ENCODE results near the gene LTA4H.

LTA4H gene

GRCh38 chr12:96060041-96060440 lies 24.7 kb upstream of the LTA4H start:
- Histone ChIP-seq H3K36me3 (ENCODE audit: control insufficient read depth, insufficient read depth, low read length) (no peaks in the 10 kb centered on the region), H3K79me2 (no peaks in the 10 kb centered on the region), H3K27ac (no peak overlapping the region), H3K4me2 (ENCODE audit: low read length) (no peak overlapping the region), H3K4me3 (ENCODE audit: low read depth, low read length) (no peak overlapping the region), H3K9ac (no peak overlapping the region), H3K9me3 (ENCODE audit: control insufficient read depth, low read length) (no peaks in the 10 kb centered on the region), H3K4me1 (peaks cover 8% of the 10 kb centered on the region), H2AFZ (peak overlapping the region; percentile 45), H3K27me3 (ENCODE audit: control insufficient read depth, insufficient read depth, low read length) (no peaks in the 10 kb centered on the region)
- no peak for TF ChIP-seq CTCF (IDR thresholded peaks at IDR 0.05)

GRCh38 chr12:96057986-96058553 lies 22.7 kb upstream of the LTA4H start:
- no peaks in the 10 kb centered on the region for H3K9me3 ChIP-seq (ENCODE audit: control insufficient read depth, low read length)
- H3K4me1 ChIP-seq: peaks cover 8% of the 10 kb centered on the region
- no peak overlapping the region for H2AFZ ChIP-seq
- no peak overlapping the region for H3K9ac ChIP-seq
- TF ChIP-seq CTCF (IDR thresholded peaks at IDR 0.05): no peak
- no peaks in the 10 kb centered on the region for H3K36me3 ChIP-seq (ENCODE audit: control insufficient read depth, insufficient read depth, low read length)
- no peak overlapping the region for H3K4me2 ChIP-seq (ENCODE audit: low read length)
- H3K27me3 ChIP-seq (ENCODE audit: control insufficient read depth, insufficient read depth, low read length): no peaks in the 10 kb centered on the region
- no peak overlapping the region for H3K27ac ChIP-seq
- no peak overlapping the region for H3K4me3 ChIP-seq (ENCODE audit: low read depth, low read length)
- H3K79me2 ChIP-seq: no peaks in the 10 kb centered on the region

GRCh38 chr12:96056646-96057455 lies 21.5 kb upstream of the LTA4H start:
- Histone ChIP-seq H3K4me1 (peaks cover 3% of the 10 kb centered on the region), H3K79me2 (no peaks in the 10 kb centered on the region), H3K4me2 (ENCODE audit: low read length) (no peak overlapping the region), H3K27ac (no peak overlapping the region), H3K27me3 (ENCODE audit: control insufficient read depth, insufficient read depth, low read length) (no peaks in the 10 kb centered on the region), H3K4me3 (ENCODE audit: low read depth, low read length) (no peak overlapping the region), H3K36me3 (ENCODE audit: control insufficient read depth, insufficient read depth, low read length) (no peaks in the 10 kb centered on the region), H3K9ac (no peak overlapping the region), H2AFZ (no peak overlapping the region), H3K9me3 (ENCODE audit: control insufficient read depth, low read length) (no peaks in the 10 kb centered on the region)
- TF ChIP-seq CTCF (IDR thresholded peaks at IDR 0.05): no peak

- no peak overlapping the region for H2AFZ ChIP-seq
- no peak overlapping the region for H3K9ac ChIP-seq
- H3K27ac ChIP-seq: peak overlapping the region; percentile 22
Observed at GRCh38 chr12:96054244-96054610, 18.8 kb upstream of the LTA4H start.

More at GRCh38 chr12:96054244-96054610, 18.8 kb upstream of the LTA4H start:
- Histone ChIP-seq H3K4me2 (ENCODE audit: low read length) (no peak overlapping the region), H3K4me1 (no peaks in the 10 kb centered on the region), H3K9me3 (ENCODE audit: control insufficient read depth, low read length) (no peaks in the 10 kb centered on the region), H3K36me3 (ENCODE audit: control insufficient read depth, insufficient read depth, low read length) (no peaks in the 10 kb centered on the region), H3K27me3 (ENCODE audit: control insufficient read depth, insufficient read depth, low read length) (no peaks in the 10 kb centered on the region), H3K79me2 (no peaks in the 10 kb centered on the region), H3K4me3 (ENCODE audit: low read depth, low read length) (no peak overlapping the region)
- TF ChIP-seq CTCF (IDR thresholded peaks at IDR 0.05): no peak
